Stimulated activated CD4-positive, alpha-beta T cell treated with anti-CD3 and anti-CD28 coated beads, Interleukin-12 subunit alpha, Interleukin-12 subunit beta, amount 100 ng/mL, for 48 hours (primary cell): ENCODE data around the gene SAMD4B.

ENCODE experiments used
- DNase-seq, 3 donors: peaks; one replicate each; pipeline ENCODE4 v3.0.0-alpha.2; 2020; ENCODE audit warnings: low read depth in 2 of 3, low spot score in 1 of 3

SAMD4B gene

DNA sequence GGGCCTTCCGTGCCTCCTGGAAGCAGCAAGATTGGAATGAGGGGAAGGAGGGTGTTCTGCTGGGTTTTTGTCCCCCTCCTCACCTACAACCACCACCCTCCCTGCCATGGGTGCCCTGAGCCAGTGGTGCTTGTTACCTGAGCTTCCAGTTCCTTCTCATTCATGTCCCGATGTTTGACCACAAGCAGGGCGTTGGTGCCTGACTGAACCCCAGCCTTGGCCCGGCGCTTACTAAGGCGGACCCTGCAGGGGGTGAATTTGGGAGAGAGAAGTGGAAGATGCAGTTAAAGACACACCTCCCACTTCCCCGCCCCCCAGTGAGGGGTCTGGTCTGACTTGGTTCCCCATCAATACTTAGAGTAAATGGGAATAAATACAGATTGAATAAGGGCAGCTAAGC lies 44.3 kb downstream of the SAMD4B start:
- no peak for DNase-seq

DNA sequence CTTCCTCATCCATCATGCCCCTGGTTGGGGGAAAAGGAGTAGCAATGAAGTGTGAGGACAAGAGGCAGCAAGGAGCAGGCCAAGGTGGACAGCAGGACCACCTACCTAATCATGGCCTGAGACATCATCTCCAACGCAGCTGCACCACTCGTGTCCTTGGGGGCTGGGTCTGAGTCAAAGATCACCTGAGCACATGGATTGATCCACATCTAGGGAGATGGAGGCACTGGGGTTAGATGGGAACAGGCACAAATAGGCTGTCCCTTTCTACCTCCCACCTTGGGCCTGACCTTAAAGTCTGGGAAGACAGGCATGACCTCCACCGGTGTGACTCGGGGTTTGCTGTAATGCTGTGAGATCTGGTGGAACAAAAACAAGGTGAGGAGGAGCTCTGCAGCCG lies 46.4 kb downstream of the SAMD4B start:
- DNase-seq, result no peak

DNA sequence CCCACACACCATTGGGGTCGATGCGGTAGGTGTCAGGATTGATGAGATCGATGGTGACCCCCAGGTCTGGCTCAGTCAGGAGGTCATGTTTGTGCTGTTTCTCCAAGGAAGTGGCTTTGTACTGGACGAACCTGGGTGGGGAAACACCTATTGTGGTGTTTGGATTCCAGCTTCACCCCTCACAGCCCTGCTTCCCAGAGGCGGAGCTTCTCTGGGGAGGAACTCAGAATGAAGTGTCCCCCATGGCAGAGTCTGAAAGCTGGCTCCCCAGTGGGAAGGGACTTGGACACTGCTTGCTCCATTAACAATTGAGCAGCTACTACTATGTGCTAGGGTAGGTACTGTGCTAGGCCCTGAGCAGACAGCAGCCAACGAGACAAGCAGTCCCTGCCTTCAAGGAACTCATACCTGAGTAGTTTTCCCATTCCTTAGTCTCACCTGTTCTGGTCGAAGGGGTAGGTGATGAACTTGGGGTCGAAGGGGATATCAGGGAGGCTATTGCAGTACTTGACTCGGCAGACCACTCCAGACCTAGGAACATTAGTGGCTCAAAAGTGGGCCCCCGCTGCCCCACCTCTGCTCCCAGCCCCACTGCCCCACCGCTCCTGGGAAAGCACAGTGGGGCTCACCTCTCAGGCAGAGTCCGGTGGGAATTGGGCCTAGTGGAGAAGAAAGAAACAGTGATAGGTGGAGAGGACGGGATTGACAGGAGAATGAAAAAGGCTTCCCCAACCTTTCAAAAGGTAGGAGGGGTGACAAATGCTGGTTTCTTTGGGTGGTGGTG lies 47.6 kb downstream of the SAMD4B start:
- DNase-seq, result no peak

DNA sequence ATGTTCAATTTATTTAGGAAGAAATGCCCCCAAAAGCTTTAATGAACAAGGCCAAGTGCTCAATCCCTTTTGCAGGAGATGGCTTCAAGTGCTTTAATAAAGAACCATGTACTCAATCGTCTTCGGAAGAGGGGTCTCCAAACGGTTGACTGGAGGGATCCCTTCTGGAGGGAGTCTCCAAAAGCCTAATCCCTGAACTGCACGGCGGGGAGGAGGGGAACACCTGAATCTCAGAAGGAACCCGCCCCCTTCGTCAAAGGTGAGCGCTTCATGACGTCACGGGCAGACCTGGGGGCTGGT lies 48.2 kb downstream of the SAMD4B start:
- peak in 1 of 3 donors; percentile 59 for DNase-seq

DNA sequence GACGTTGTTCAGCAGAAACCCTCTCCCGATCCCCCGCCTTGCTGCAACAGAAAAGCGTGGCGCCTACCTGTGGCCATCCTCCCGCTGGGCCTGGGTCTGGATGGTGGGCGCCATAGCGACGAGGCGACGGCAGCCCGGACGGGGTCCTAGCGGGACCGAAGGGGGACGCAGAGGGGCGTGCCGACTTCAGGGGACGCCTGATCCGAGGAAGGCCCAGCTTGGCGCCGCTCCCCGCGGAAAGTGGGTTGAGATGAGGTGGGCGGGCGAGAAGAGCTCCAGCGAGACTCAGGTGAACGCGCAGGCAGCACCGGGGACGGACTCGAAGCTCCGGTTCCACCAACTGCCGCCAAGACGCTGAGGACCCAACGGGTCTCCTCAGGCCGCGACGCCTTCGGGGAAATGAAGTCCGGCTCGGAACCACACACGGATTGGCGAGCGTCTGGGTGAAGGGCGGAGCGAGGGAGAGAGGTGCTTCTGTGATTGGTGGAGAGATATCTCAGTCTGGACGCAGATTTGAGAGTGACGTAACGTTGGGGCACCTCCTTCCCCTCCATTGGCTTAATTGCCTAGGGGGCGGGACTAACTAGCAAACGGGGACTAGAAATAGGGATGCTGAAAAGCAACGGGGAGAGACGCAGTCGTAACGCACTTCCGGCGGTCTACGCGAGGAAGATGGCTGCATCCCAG lies 48.7 kb downstream of the SAMD4B start, which contains the start of the genes MED29 and PAF1:
MED29 (plus strand) TSS at position 628 of the 687 bp plus-strand sequence; CDS start at position 673, 45 bp downstream.
PAF1 (minus strand) TSS at position 356 of the 687 bp plus-strand sequence; CDS start at position 114, 242 bp downstream.
- DNase-seq, result peak; percentile 94 to 95 (median 95)

DNA sequence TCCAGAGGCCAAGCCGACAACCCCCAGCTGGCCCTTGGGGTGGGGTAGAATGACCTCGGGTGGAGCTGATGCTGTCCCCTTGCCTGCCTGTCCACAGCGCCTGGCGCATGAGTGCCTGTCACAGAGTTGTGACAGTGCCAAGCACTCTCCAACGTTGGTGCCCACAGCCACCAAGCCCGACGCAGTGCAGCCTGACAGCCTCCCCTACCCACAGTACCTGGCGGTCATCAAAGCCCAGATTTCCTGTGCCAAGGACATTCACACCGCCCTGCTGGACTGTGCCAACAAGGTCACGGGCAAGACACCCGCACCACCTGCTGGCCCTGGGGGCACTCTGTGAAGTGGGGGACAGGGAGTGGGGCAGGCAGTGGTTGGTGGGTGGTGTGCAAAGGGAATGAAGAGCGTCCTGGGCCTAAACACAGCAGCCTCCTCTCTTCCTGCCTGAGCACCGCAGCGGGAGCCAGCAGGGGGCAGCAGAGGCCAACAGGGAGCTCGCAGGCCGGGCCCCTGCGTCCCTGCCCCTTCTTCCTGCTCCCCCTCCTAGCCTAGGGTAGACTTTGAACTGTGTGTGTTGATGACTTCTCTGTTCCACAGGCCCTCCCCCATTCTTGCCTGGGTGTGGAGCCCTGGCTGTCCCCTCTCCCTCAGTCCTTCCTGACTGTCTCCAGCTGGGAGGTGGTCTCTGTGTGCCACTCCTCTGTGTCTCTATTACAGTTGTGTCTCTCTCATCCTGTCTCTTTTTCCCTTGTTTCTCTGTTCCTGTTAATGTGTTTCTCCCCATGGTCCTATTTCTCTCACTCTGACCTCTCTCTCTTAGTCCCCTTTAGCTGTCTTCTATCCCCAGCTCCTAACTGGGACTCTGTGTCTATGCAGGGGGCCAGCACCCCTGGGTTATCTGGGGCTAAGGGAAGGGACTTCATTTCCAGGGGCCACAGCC lies 55.4 kb downstream of the SAMD4B start:
- peak; percentile 88 to 93 (median 92) for DNase-seq

DNA sequence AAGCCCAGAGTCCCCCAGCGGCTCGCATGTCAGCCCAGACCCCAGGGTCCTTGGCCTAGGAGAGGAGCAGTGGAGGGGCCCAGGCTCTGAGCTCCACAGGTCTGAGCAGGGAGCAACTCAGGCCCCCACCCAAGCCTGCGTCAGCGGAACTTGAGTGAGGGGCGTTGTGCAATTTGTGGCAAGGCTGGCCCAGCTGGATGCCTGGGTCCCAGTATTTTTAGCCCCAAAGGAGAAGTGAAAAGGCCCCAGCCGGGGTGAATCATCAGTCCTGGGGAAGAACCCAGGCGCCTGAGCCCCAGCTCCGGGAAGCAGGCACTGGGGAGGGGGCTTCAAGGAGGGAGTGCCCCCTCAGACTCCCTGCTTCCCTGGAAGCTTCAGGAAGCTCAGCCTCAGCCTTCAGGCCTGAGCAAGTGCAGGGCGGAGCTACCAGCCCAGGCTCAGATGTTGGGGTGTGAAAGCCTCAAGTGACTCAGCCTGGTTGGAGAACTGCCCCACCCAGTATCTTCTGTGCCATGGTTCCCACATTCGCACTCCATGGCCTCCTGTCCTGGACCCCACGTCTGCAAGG lies 56.2 kb downstream of the SAMD4B start:
- DNase-seq, result peak in 2 of 3 donors; percentile 40 to 47

DNA sequence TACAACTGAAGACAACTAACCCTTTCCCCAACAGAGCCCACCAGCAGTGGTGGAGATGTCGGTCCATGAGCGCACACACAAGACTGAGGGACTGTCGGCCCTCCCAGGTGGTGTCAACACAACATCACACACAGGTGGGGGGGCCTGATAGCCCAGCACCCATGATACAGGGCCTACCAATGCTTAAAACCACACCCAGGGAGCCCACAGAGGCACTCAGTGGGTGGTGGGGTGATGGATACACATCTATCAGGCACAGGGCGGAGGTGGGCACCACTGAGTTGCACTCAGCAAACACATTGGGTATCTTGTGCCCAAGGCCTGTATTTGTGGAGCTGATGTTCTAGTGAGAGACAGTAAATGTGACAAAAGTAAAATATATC lies 57.4 kb downstream of the SAMD4B start:
- DNase-seq, result no peak

DNA sequence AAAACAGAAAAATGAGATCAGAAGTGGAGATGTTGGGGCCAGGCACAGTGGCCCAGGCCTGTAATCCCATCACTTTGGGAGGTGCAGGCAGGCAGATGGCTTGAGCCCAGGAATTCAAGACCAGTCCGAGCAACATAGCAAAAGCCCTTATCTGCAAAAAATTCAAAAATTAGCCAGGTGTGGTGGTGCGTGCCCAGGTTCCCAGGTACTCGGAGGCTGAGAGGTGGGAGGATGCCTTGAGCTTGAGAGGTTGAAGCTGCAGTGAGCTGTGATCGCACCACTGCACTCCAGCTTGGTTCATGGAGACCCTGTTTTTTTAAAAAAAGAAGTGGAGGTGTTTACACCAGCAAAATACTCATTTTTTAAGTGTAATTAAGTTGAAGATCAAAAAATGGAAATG lies 57.8 kb downstream of the SAMD4B start:
- DNase-seq, result no peak

DNA sequence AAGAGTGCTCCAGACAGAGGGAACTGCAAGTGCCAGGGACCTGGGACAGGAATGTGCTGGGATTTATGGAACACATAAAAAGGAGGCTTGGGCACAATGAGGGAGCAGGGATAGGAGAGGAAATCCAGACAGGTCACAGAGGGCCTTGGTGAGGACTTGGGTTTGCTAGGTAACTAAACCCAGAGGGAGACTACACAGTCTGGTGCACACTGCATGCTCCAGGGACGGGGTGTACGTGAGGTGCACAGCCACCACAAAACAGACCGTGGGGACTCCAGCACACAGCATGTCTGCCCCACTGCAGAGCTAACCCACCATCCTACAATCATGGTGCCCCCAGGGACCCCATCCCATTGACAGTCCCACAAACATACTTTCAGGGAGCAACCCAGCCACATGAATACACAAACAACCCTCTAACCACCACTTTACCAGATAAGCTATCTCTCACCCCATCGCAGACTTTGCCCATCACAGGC lies 58.9 kb downstream of the SAMD4B start:
- DNase-seq, result no peak

DNA sequence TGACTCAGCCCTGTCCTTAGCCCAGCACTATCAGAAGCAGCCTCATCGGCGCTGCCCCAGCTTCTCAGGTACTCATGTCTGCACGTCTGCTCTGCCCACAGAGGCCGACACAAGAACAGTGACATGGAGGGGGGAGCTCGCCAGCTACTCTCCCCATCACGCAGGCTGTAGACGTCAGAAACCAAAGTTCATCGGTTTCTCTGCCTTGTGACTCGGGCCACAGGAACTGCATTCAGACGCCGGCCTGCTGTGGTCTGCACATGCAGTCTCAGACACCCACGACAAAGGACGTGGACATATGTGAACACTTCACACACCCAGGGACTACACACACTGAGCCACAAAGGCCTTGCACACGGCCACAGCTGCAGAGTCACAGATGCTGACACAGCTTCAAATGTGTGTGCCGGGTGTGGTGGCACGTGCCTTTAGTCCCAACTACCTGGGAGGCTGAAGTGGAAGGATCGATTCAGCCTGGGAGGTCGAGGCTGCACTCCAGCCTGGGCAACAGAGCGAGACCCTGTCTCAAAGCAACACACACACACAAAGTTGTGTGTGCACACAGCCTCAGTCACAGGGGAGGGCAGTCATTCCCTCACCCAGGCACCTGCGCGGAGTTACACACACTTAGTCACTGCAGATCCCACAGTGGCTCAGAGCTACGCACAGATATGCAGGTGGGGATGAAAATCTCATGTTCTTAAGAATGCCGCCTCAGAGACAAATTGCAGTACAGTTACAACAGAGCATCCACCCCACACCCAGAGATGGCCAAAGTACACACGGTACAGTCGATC lies 59.5 kb downstream of the SAMD4B start:
- peak; percentile 68 to 77 (median 74) for DNase-seq

DNA sequence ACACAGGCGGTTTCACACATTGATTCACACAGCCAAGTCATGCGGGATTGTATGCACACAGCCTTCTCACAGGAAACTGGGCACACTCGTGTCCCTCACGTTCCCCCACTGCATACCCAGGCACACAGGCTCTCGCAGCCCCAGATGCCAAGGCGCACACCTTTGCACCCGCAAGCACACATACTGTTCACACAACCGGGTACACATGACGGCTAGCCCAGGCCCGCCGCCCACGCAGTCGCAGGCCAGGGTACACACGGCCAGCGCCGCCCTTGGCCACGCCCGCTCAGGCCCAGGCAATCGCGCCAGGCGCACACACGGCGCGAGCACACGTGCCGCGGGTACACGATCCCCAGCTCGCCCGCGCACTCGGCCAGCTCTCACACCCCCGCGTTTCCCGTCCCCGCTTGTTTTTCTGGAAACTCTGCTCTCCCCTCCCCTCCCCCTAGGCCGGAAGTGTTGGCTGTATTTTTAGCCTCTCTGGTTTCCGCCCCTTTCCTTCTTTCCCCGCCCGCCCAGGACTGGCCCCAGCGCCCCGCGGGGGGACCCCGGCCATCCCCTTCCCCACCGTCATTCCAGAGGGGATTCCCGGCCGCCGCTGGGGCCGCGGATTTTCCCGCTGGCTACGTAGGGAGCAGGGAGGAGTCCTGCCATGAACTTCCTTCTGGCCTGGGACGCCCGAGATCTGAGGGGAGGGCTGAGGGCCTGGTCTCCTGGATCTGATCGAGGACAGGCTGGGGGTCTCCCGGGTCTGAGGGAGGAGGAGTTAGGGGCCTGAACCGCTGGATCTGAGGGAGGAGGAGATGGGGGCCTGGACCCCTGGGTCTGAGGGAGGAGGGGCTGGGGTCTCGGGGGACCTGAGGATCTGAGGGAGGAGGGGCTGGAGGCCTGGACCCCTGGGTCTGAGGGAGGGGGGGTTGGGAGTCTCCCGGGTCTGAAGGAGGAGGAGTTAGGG lies 60.4 kb downstream of the SAMD4B start:
- peak; percentile 76 to 85 (median 83) for DNase-seq

DNA sequence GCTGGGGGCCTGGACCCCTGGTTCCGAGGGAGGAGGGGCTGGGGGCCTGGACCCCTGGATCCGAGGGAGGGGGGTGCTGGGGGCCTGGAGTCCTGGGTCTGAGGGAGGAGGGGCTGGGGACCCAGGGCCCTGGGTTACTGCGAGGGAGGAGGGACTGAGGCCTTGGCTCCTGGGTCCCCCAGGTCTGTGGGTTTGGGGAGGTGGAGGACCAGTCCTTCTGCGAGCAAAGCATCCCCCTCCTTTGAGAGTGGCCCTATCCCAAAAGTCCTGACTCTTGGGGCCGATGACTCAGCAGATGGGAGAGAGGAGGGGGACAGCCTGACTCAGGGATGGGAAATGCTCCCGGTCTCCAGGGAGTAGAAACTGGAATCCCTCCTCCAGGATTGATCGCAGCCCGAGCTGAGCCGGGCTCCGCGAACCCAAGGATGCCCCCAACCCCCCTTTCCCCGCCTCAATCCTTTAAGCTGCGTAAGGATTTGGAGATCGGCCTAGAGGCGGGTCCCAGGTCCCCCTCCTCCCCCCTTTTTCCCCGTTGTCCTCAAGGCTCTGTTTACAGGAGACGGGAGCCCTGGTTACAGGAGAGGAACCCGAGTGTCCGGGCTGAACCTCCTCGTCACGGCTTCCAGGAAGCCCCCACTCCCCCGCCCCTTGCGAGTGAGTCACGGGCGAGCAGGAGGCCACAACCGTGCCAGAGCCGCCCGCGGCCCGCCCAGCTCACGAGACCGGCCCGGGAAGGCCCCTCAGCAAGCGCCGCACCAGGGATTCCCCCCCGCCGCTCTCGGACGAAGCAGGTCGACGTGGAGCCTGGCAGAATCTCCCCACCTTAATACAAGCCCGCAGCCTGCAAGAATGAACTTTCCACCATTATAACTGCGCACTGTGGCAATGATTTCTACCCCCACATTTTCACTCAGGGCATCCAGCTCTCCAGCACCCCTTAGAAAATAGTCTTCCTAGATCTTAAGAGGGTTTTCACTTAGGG lies 61.4 kb downstream of the SAMD4B start:
- DNase-seq, result peak; percentile 91 to 96 (median 92)

DNA sequence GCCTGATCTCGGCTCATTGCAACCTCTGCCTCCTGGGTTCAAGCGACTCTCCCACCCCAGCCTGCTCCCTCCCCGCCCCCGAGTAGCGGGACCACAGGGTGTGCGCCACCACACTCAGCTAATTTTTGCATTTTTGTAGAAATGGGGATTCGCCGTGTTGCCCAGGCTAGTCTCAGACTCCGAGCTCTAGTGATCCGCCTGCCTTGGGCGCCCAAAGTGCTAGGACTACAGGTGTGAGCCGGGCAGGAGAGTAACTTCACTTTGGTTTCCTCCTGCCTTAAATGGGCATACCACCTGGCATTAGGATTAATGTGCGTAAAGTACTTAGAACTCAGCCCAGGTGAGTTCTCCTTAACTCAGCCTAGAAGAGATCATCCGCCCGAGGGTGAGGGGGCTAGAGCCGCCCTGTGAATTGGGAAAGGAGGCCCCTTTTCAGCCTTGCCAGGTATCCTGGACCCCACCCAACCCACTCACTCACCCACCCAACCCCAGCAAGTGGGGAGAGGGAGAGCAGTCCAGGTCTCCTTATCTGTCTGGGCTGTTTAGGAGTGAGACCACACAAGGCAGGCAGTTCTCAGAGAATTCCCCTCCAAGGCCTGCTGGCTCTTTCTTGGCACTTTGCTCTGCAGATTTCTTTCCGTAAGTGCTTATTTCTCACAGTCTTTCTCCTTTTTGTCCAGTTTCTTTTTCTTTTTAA lies 63.2 kb downstream of the SAMD4B start:
- no peak for DNase-seq

DNA sequence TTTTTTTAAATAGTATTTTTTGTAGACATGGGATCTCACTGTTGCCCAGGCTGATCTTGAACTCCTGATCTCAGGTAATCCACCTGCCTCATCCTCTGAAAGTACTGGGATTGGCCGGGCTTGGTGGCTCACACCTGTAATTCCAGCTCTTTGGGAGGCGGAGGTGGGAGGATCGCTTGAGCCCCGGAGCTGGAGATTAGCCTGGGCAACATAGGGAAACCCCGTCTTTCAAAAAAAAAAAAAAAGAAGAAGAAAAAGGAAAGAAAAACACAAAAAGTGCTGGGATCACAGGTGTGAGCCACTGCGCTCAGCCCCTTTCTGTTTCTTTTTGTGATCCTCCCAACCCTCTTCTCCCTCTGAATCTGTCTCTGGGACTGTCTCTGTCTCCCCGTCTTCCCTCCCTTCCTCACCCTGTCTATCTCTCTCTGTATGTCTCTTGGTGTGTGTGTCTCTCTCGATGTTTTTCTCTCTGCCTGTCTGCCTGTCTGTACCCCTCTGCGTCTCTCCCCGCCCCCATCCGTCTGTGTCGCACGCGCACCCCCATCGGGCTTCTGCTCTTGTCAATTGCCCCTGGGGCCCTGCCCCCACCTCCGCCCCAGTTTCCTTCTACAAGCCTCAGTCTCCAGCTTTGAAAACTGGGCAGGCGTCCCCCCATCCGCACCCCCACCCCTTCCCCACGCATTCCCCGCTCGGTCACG lies 63.9 kb downstream of the SAMD4B start:
- DNase-seq, result peak; percentile 68 to 81 (median 73)

DNA sequence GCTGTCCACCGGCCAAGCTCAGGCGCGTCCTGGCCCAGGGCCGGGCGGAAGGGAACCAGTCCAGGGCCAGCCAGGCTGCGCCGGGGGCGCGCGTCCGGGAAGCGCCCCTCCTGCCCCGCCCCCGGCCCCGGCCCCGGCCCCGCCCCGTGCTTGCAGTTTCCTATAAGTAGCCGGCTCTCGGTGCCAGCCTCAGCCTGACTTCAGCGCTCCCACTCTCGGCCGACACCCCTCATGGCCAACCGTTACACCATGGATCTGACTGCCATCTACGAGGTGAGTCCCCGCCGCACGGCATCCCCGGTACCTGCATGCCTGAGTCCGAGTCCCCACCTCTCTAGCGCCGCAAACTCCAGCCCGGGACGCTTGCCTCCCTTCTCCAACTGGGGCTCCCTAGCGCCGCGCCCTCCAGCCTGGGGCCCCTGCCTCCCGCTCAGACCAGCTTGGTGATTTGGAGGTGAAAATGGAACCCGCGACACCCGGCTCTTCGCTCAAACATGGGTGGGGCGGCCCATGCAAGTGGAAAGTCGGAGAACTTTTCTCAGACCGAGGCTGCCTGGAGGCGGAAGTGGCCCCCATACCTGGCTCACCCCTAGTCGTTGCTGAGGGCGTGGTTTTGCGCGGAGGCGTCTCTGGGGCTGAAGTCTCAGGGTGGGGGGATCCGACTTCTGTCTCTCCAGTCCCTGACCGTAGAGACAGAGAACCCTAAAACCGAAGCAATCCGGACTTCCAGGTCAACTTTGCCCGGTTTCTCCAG lies 64.6 kb downstream of the SAMD4B start, which contains the start of gene ZFP36:
ZFP36 (plus strand) TSS at position 192 of the 754 bp plus-strand sequence; CDS start at position 250, 58 bp downstream.
- peak; percentile 79 to 85 (median 82) for DNase-seq
